DMS 273 (cell line): ENCODE data around the gene FAM124A.

Experiments
- DNase-seq: peaks from one replicate; lab custom pipeline; 2025; ENCODE audit not compliant: unreplicated experiment; lab: John Stamatoyannopoulos, UW

FAM124A gene

GRCh38 chr13:51218626-51219025, 3.6 kb upstream of the FAM124A start:
- peak; percentile 23 for DNase-seq

GRCh38 chr13:51220706-51221105, 1.5 kb upstream of the FAM124A start:
- no peak for DNase-seq

- no peak for DNase-seq
Observed at GRCh38 chr13:51221108-51221507, 1.1 kb upstream of the FAM124A start.

GRCh38 chr13:51221674-51222036, 543 bp upstream of the FAM124A start:
- DNase-seq: peak; percentile 58

GRCh38 chr13:51222686-51223559, 725 bp downstream of the FAM124A start:
- peak; percentile 46 for DNase-seq

GRCh38 chr13:51223560-51224270, 1.5 kb downstream of the FAM124A start:
- DNase-seq: no peak

GRCh38 chr13:51225029-51225428, 2.8 kb downstream of the FAM124A start:
- DNase-seq: no peak

- no peak for DNase-seq
Observed at GRCh38 chr13:51227404-51227803, 5.2 kb downstream of the FAM124A start.

GRCh38 chr13:51229101-51229719, 7.0 kb downstream of the FAM124A start:
- DNase-seq: no peak

GRCh38 chr13:51229731-51230130, 7.5 kb downstream of the FAM124A start:
- DNase-seq: no peak

GRCh38 chr13:51230477-51231105, 8.4 kb downstream of the FAM124A start:
- no peak for DNase-seq

GRCh38 chr13:51231456-51231855, 9.3 kb downstream of the FAM124A start:
- DNase-seq: no peak

GRCh38 chr13:51232328-51232727, 10.1 kb downstream of the FAM124A start:
- no peak for DNase-seq

GRCh38 chr13:51233117-51233826, 11.1 kb downstream of the FAM124A start:
- DNase-seq: no peak

GRCh38 chr13:51234676-51235075, 12.5 kb downstream of the FAM124A start:
- no peak for DNase-seq

GRCh38 chr13:51235186-51235585, 13.0 kb downstream of the FAM124A start:
- no peak for DNase-seq

GRCh38 chr13:51235756-51236490, 13.7 kb downstream of the FAM124A start:
- DNase-seq: no peak

- DNase-seq: no peak
Observed at GRCh38 chr13:51236491-51236792, 14.2 kb downstream of the FAM124A start.

GRCh38 chr13:51237386-51237785, 15.2 kb downstream of the FAM124A start:
- no peak for DNase-seq

GRCh38 chr13:51237887-51238286, 15.7 kb downstream of the FAM124A start:
- DNase-seq: no peak
